SK-N-SH (cell line): ENCODE measurements around the gene TMPRSS2. TPM values are rescaled to one million over a fixed set of nuclear protein-coding genes. Genes with fewer than 3 reads are reported as not detected.
A peak's percentile ranks its signal among the peaks of the same experiment; 100 is the strongest.

ENCODE experiments used
- CTCF ChIA-PET: fragments of 300-600, 350-600 bp; formaldehyde crosslinking; extraction: SDS; loops from one replicate; lab custom pipeline; 2021; lab: Yijun Ruan, JAX
- POLR2A ChIA-PET: fragments of 350-600 bp; sonication (Branson Sonifier 250); formaldehyde crosslinking; extraction: SDS; loops from one replicate; lab custom pipeline; 2020; ENCODE audit warnings: antibody characterized with exemption, inconsistent platforms; lab: Yijun Ruan, JAX
- DNase-seq: peaks from one replicate; pipeline ENCODE4 v3.0.0; 2012
- H2AFZ ChIP-seq: fragments of 200-600 bp; sonication (generic); 2 replicates; pipeline ENCODE4 v1.8.1; 2016; ENCODE audit warnings: antibody characterized with exemption, mild to moderate bottlenecking, low read depth
- H3F3A ChIP-seq: fragments of 200-600 bp; sonication (generic); replicated peaks from 2 replicates; pipeline ENCODE3; 2016; ENCODE audit warnings: antibody characterized with exemption, mild to moderate bottlenecking; ENCODE audit not compliant: insufficient read depth
- H3K27ac ChIP-seq, 2 experiments: fragments of 200-500 bp in 1 of 2; fragments of 200-600 bp in 1 of 2; sonication (Bioruptor generic) in 1 of 2; sonication (generic), shearing (Covaris generic) in 1 of 2; 2 replicates each; pipeline versions ENCODE4 v1.5.1 to v1.6.1; 2014 to 2016; ENCODE audit warnings: low read depth in 2 of 2, inconsistent platforms in 1 of 2, low read length in 1 of 2, mild to moderate bottlenecking in 1 of 2, mixed read lengths in 1 of 2
- H3K27me3 ChIP-seq: fragments of 200-600 bp; sonication (generic), shearing (Covaris generic); 2 replicates; pipeline ENCODE4 v1.6.1; 2016; ENCODE audit warnings: mixed run types; ENCODE audit not compliant: insufficient read depth
- H3K36me3 ChIP-seq, 2 experiments: fragments of 200-500 bp in 1 of 2; fragments of 200-600 bp in 1 of 2; sonication (Bioruptor generic) in 1 of 2; sonication (generic) in 1 of 2; replicated peaks in 1 of 2; 2 replicates each; pipeline versions ENCODE3 to v1.5.1; 2014 to 2016; ENCODE audit warnings: low read length in 1 of 2, mild to moderate bottlenecking in 1 of 2; ENCODE audit not compliant: insufficient read depth in 2 of 2, control insufficient read depth in 1 of 2
- H3K4me1 ChIP-seq, 2 experiments: fragments of 200-500 bp in 1 of 2; fragments of 200-600 bp in 1 of 2; sonication (Bioruptor generic) in 1 of 2; sonication (generic), shearing (Covaris generic) in 1 of 2; 2 replicates each; pipeline versions ENCODE4 v1.5.1 to v1.6.1; 2014 to 2016; ENCODE audit warnings: low read depth in 1 of 2, low read length in 1 of 2, mixed run types in 1 of 2; ENCODE audit not compliant: insufficient read depth in 2 of 2, control insufficient read depth in 1 of 2
- H3K4me2 ChIP-seq: fragments of 200-600 bp; sonication (generic), shearing (Covaris generic); 2 replicates; pipeline ENCODE4 v1.6.1; 2017; ENCODE audit warnings: mixed run types
- H3K4me3 ChIP-seq, 2 experiments: fragments of 200-500 bp in 1 of 2; fragments of 200-600 bp in 1 of 2; sonication (Bioruptor generic) in 1 of 2; sonication (generic), shearing (Covaris generic) in 1 of 2; 2 replicates each; pipeline versions ENCODE4 v1.5.1 to v1.8.1; 2014 to 2016; ENCODE audit warnings: low read depth in 2 of 2, inconsistent platforms in 1 of 2, low read length in 1 of 2, mild to moderate bottlenecking in 1 of 2, mixed read lengths in 1 of 2, moderate library complexity in 1 of 2
- H3K79me2 ChIP-seq: fragments of 200-600 bp; sonication (generic); 2 replicates; pipeline ENCODE4 v1.8.1; 2017; ENCODE audit warnings: mild to moderate bottlenecking; ENCODE audit not compliant: insufficient read depth
- H3K9ac ChIP-seq: fragments of 200-600 bp; sonication (generic); 2 replicates; pipeline ENCODE4 v1.6.1; 2017; ENCODE audit warnings: mixed run types
- H3K9me2 ChIP-seq: fragments of 200-600 bp; sonication (generic); 2 replicates; pipeline ENCODE4 v1.6.1; 2017; ENCODE audit warnings: mixed run types
- H3K9me3 ChIP-seq: fragments of 200-600 bp; sonication (generic); 2 replicates; pipeline ENCODE4 v1.6.1; 2017; ENCODE audit warnings: mixed run types, mild to moderate bottlenecking, moderate library complexity
- H4K20me1 ChIP-seq: fragments of 200-600 bp; sonication (generic); 2 replicates; pipeline ENCODE4 v1.6.1; 2017; ENCODE audit warnings: mild to moderate bottlenecking, mixed run types; ENCODE audit not compliant: insufficient read depth
- CHD2 ChIP-seq: fragments of 150-350 bp; IDR thresholded peaks from 2 replicates; pipeline ENCODE4 v1.6.1; 2018; ENCODE audit warnings: low read length; ENCODE audit not compliant: partially characterized antibody
- ELF1 ChIP-seq: IDR thresholded peaks from 2 replicates; pipeline ENCODE4 v1.4.0; 2012
- EZH2phosphoT487 ChIP-seq: fragments of 200-600 bp; sonication (generic); IDR thresholded peaks from 2 replicates; pipeline ENCODE4 v1.6.1; 2017; ENCODE audit warnings: low read depth, mixed run types, mild to moderate bottlenecking, antibody characterized with exemption, moderate library complexity, borderline replicate concordance
- FOXJ3 ChIP-seq: sonication (generic); formaldehyde crosslinking; IDR thresholded peaks from 2 replicates; pipeline ENCODE4 v1.5.1; 2020; ENCODE audit warnings: mild to moderate bottlenecking, missing genetic modification reagents
- GATA2 ChIP-seq: sonication (generic); formaldehyde crosslinking; IDR thresholded peaks from 2 replicates; pipeline ENCODE4 v1.5.0; 2020; ENCODE audit warnings: mild to moderate bottlenecking, missing genetic modification reagents
- NFIC ChIP-seq: IDR thresholded peaks from 2 replicates; pipeline ENCODE4 v1.4.0; 2012; ENCODE audit warnings: borderline replicate concordance
- NRF1 ChIP-seq: IDR thresholded peaks from 2 replicates; pipeline ENCODE4 v1.6.1; 2012; ENCODE audit warnings: low read depth, mild to moderate bottlenecking, low read length
- SMC3 ChIP-seq: IDR thresholded peaks from 2 replicates; pipeline ENCODE4 v1.6.1; 2012; ENCODE audit warnings: low read depth, low read length, improper control_type of control experiment
- TAF1 ChIP-seq: IDR thresholded peaks from 2 replicates; pipeline ENCODE4 v1.6.1; 2012; ENCODE audit warnings: low read depth, mild to moderate bottlenecking, low read length, moderate library complexity, borderline replicate concordance
- TEAD4 ChIP-seq: IDR thresholded peaks from 2 replicates; pipeline ENCODE4 v1.4.0; 2012; ENCODE audit warnings: mild to moderate bottlenecking, borderline replicate concordance; ENCODE audit not compliant: insufficient read depth
- WGBS: methylation state at CpG from one replicate; pipeline ENCODE4 v1.1.6; 2017; ENCODE audit warnings: low lambda C conversion rate; 5-methylcytosine and 5-hydroxymethylcytosine counted together
- polyA plus RNA-seq, 3 experiments: library from polyadenylated mRNA; depleted of rRNA; stranded (reverse); fragments of >200 nt; gene quantifications; 2 replicates each; pipeline ENCODE4 v1.2.3, GENCODE V29; 2012
- TF ChIP-seq, protein P1 (sequence below): IDR thresholded peaks from 2 replicates; pipeline ENCODE4; 2012
- TF ChIP-seq, protein P2 (sequence below): fragments of 200-600 bp; sonication (generic); IDR thresholded peaks from 2 replicates; pipeline ENCODE4 v1.6.1; 2017; ENCODE audit warnings: antibody characterized with exemption, mild to moderate bottlenecking, moderate library complexity
- TF ChIP-seq, protein P3 (sequence below): IDR thresholded peaks from 2 replicates; pipeline ENCODE4 v1.4.0; 2012; ENCODE audit warnings: low read depth, borderline replicate concordance
- TF ChIP-seq, protein P4 (sequence below): fragments of 150-350 bp; IDR thresholded peaks from 2 replicates; pipeline ENCODE4 v1.6.1; 2017; ENCODE audit warnings: antibody characterized with exemption, low read length, low read depth, borderline replicate concordance

TMPRSS2 gene
- polyA plus RNA-seq, 1 of the 3 experiments (the other 2 are of a cell fraction) = not detected

DNA sequence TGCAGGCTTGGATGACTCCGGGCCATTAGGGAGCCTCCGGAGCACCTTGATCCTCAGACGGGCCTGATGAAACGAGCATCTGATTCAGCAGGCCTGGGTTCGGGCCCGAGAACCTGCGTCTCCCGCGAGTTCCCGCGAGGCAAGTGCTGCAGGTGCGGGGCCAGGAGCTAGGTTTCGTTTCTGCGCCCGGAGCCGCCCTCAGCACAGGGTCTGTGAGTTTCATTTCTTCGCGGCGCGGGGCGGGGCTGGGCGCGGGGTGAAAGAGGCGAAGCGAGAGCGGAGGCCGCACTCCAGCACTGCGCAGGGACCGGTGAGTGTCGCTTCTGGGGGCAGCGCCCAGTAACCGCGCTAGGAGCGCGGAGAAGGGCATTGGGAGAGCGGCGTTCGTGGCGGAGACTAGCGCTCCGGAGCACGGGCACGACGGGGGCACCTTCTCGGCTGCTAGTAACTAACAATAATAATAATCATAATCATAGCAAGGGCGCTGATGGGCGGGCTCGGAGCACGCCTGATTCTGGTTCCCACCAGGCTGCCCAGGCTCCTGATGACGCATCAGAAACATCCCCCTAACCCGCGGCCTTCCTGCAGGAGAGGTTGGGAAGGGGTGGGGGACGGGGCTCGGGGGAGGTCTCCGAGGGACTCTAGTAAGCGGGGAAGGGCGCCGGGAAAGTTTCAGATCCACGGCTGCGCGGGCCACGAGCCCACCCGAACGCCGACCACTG, 81.8 kb downstream of the TMPRSS2 start, which contains the start of gene MX1:
Gene MX1, plus strand, starts transcription at position 286 of the 722 bp plus-strand sequence. CDS start 5,832 bp downstream, outside the sequence.
- no peak within 1 kb of the TSS for H3K9ac ChIP-seq

DNA sequence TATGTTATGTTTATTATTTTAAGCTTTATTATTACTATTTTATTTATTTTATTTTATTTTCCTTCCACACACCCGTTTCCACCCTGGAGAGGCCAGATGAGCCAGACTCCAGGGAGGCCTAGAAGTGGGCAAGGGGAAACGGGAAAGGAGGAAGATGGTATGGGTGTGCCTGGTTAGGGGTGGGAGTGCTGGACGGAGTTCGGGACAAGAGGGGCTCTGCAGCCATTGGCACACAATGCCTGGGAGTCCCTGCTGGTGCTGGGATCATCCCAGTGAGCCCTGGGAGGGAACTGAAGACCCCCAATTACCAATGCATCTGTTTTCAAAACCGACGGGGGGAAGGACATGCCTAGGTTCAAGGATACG, 82.4 kb downstream of the TMPRSS2 start:
- no peaks in the 10 kb centered on the region for H3K9me2 ChIP-seq
- H2AFZ ChIP-seq = no peak overlapping the region
- no peaks in the 10 kb centered on the region for H3F3A ChIP-seq
- H3K4me1 ChIP-seq = no peaks in the 10 kb centered on the region; a peak in 1 of 4 replicates
- 89% methylated on average over 4 of the region's 7 CpGs for WGBS
- H4K20me1 ChIP-seq = no peaks in the 10 kb centered on the region
- H3K9me3 ChIP-seq = no peaks in the 10 kb centered on the region
- H3K27me3 ChIP-seq = 0 out of 2 replicates have a peak, but pooled peaks cover 12% of the 10 kb centered on the region
- H3K79me2 ChIP-seq = no peaks in the 10 kb centered on the region
- no peaks in the 10 kb centered on the region for H3K36me3 ChIP-seq
- H3K27ac ChIP-seq = no peak overlapping the region
- ChIA-PET POLR2A (no interaction called here), CTCF (no interaction called here)
- H3K4me2 ChIP-seq = peak overlapping the region; percentile 79; the same call in 1 of the 2 replicates
- DNase-seq = no peak
- H3K4me3 ChIP-seq = no peak overlapping the region; a peak in 2 of 4 replicates
- no peak overlapping the region for H3K9ac ChIP-seq
- TF ChIP-seq ELF1 (no peak), SMC3 (no peak), GATA2 (CRISPR knock-in tag) (no peak), EZH2phosphoT487 (no peak), FOXJ3 (CRISPR knock-in tag) (no peak), NRF1 (no peak), CHD2 (no peak), TAF1 (no peak)
- TF ChIP-seq, protein P1, sequence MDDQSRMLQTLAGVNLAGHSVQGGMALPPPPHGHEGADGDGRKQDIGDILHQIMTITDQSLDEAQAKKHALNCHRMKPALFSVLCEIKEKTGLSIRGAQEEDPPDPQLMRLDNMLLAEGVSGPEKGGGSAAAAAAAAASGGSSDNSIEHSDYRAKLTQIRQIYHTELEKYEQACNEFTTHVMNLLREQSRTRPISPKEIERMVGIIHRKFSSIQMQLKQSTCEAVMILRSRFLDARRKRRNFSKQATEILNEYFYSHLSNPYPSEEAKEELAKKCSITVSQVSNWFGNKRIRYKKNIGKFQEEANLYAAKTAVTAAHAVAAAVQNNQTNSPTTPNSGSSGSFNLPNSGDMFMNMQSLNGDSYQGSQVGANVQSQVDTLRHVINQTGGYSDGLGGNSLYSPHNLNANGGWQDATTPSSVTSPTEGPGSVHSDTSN = no peak
- TF ChIP-seq, protein P2, sequence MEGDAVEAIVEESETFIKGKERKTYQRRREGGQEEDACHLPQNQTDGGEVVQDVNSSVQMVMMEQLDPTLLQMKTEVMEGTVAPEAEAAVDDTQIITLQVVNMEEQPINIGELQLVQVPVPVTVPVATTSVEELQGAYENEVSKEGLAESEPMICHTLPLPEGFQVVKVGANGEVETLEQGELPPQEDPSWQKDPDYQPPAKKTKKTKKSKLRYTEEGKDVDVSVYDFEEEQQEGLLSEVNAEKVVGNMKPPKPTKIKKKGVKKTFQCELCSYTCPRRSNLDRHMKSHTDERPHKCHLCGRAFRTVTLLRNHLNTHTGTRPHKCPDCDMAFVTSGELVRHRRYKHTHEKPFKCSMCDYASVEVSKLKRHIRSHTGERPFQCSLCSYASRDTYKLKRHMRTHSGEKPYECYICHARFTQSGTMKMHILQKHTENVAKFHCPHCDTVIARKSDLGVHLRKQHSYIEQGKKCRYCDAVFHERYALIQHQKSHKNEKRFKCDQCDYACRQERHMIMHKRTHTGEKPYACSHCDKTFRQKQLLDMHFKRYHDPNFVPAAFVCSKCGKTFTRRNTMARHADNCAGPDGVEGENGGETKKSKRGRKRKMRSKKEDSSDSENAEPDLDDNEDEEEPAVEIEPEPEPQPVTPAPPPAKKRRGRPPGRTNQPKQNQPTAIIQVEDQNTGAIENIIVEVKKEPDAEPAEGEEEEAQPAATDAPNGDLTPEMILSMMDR = no peak
- TF ChIP-seq, protein P3, sequence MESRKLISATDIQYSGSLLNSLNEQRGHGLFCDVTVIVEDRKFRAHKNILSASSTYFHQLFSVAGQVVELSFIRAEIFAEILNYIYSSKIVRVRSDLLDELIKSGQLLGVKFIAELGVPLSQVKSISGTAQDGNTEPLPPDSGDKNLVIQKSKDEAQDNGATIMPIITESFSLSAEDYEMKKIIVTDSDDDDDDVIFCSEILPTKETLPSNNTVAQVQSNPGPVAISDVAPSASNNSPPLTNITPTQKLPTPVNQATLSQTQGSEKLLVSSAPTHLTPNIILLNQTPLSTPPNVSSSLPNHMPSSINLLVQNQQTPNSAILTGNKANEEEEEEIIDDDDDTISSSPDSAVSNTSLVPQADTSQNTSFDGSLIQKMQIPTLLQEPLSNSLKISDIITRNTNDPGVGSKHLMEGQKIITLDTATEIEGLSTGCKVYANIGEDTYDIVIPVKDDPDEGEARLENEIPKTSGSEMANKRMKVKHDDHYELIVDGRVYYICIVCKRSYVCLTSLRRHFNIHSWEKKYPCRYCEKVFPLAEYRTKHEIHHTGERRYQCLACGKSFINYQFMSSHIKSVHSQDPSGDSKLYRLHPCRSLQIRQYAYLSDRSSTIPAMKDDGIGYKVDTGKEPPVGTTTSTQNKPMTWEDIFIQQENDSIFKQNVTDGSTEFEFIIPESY = no peak
- TF ChIP-seq, protein P4, sequence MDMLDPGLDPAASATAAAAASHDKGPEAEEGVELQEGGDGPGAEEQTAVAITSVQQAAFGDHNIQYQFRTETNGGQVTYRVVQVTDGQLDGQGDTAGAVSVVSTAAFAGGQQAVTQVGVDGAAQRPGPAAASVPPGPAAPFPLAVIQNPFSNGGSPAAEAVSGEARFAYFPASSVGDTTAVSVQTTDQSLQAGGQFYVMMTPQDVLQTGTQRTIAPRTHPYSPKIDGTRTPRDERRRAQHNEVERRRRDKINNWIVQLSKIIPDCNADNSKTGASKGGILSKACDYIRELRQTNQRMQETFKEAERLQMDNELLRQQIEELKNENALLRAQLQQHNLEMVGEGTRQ = no peak

More for the DNA sequence above, 81.8 kb downstream of the TMPRSS2 start, which contains the start of gene MX1:
- WGBS = 21% methylated on average over 43 of the region's 65 CpGs
- CTCF ChIA-PET = no interaction called here
- POLR2A ChIA-PET = no interaction called here
- Histone ChIP-seq H3K79me2 (no peaks in the 10 kb centered on the region), H3K4me3 (peak within 1 kb of the TSS; percentile 41 to 46), H3F3A (no peaks in the 10 kb centered on the region), H3K4me1 (no peaks in the 10 kb centered on the region), H3K27me3 (0 out of 2 replicates have a peak, but pooled peaks cover 12% of the 10 kb centered on the region), H3K27ac (no peak within 1 kb of the TSS), H3K9me3 (no peaks in the 10 kb centered on the region), H2AFZ (peak within 1 kb of the TSS; percentile 68), H4K20me1 (no peaks in the 10 kb centered on the region), H3K4me2 (peak within 1 kb of the TSS; percentile 79), H3K36me3 (no peaks in the 10 kb centered on the region), H3K9me2 (no peaks in the 10 kb centered on the region)
- peak; percentile 41 for DNase-seq
- TF ChIP-seq ELF1 (no peak), TEAD4 (no peak), NFIC (no peak)
- TF ChIP-seq, protein P3 = no peak
- TF ChIP-seq, protein P4 = no peak
